Measurements from ENCODE around the gene CCDC33.

The CCDC33 gene

DNA sequence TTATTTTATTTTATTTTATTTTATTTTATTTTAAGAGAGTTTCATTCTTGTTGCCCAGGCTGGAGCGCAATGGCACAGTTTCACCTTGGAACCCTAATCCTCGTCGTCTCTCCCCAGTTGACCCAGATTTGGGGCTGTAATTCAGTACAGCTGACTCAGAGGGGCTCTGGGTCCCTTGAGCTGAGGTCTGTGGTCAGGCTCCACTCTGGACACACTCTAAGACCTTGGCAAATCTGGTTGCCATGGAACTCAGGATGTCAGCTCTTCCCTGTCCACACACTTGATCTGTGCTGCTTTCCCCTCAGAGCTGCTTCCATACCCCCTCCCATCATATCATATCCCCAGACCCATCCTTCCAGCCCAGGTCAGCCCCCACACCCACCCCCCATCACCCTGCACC is 132.0 kb downstream of the CCDC33 start:
- H3K36me3 ChIP-seq (ENCODE audit: control insufficient read depth, insufficient read depth, low read length): no peaks in the 10 kb centered on the region
- H3K4me1 ChIP-seq (ENCODE audit: control insufficient read depth, insufficient read depth, low read length): peaks cover under 1% of the 10 kb centered on the region
- H3K9me3 ChIP-seq (ENCODE audit: control insufficient read depth, insufficient read depth, low read length): no peaks in the 10 kb centered on the region
- H3K4me3 ChIP-seq (ENCODE audit: low read depth, low read length): no peak overlapping the region
- H3K27me3 ChIP-seq (ENCODE audit: control insufficient read depth, insufficient read depth, low read length): peaks cover 6% of the 10 kb centered on the region
- H3K9ac ChIP-seq (ENCODE audit: low read depth, low read length): no peak overlapping the region

- H3K9me3 ChIP-seq (ENCODE audit: control insufficient read depth, insufficient read depth, low read length): no peaks in the 10 kb centered on the region
- H3K4me1 ChIP-seq (ENCODE audit: control insufficient read depth, insufficient read depth, low read length): peaks cover 5% of the 10 kb centered on the region
- no peaks in the 10 kb centered on the region for H3K36me3 ChIP-seq (ENCODE audit: control insufficient read depth, insufficient read depth, low read length)
- no peak overlapping the region for H3K4me3 ChIP-seq (ENCODE audit: low read depth, low read length)
- no peak overlapping the region for H3K9ac ChIP-seq (ENCODE audit: low read depth, low read length)
- peaks cover 6% of the 10 kb centered on the region for H3K27me3 ChIP-seq (ENCODE audit: control insufficient read depth, insufficient read depth, low read length)
These were observed 133.1 kb downstream of the CCDC33 start for GRCh38 chr15:74369084-74369745.

DNA sequence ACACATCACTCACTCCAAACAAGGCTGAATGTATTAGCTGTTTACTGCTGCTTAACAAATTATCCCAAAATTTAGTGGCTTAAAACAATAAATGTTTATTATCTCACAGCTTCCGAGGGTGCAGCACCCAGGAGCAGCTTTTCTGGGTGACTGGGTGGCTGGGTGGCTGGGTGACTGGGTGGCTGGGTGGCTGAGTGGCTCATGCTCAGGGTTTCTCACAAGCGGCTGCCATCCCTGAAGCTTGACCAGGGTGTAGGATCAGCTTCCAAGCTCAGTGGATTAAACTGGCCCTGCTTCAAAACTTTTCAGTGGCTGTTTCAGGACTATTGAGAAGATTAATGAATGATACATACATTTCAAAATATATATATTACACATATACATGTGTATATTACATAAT is 133.6 kb downstream of the CCDC33 start:
- Histone ChIP-seq H3K9me3 (ENCODE audit: control insufficient read depth, insufficient read depth, low read length) (no peaks in the 10 kb centered on the region), H3K36me3 (ENCODE audit: control insufficient read depth, insufficient read depth, low read length) (no peaks in the 10 kb centered on the region), H3K9ac (ENCODE audit: low read depth, low read length) (no peak overlapping the region), H3K4me1 (ENCODE audit: control insufficient read depth, insufficient read depth, low read length) (peaks cover 5% of the 10 kb centered on the region), H3K4me3 (ENCODE audit: low read depth, low read length) (no peak overlapping the region), H3K27me3 (ENCODE audit: control insufficient read depth, insufficient read depth, low read length) (peaks cover 4% of the 10 kb centered on the region)

DNA sequence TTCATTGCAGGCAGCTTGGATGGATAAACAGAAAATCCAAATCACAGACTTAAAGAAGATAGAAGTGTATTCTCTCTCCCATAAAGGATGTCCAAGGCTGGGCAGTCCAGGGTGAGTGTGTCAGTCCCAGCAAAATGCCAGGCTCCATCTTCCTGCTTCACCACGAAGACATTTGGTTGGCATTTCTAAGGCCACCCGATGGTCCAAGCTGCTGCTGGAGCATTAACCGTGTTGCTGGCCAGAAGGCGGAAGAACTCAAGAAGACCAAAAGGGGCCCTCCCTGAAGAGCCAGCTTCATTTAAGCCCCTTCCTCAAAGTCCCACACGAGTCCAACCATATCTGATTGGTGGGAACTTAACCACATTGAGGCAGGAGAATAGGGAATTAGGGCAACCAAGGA is 134.3 kb downstream of the CCDC33 start:
- Histone ChIP-seq H3K4me3 (ENCODE audit: low read depth, low read length) (no peak overlapping the region), H3K4me1 (ENCODE audit: control insufficient read depth, insufficient read depth, low read length) (peaks cover 9% of the 10 kb centered on the region), H3K36me3 (ENCODE audit: control insufficient read depth, insufficient read depth, low read length) (no peaks in the 10 kb centered on the region), H3K27me3 (ENCODE audit: control insufficient read depth, insufficient read depth, low read length) (peaks cover under 1% of the 10 kb centered on the region), H3K9me3 (ENCODE audit: control insufficient read depth, insufficient read depth, low read length) (no peaks in the 10 kb centered on the region), H3K9ac (ENCODE audit: low read depth, low read length) (no peak overlapping the region)

DNA sequence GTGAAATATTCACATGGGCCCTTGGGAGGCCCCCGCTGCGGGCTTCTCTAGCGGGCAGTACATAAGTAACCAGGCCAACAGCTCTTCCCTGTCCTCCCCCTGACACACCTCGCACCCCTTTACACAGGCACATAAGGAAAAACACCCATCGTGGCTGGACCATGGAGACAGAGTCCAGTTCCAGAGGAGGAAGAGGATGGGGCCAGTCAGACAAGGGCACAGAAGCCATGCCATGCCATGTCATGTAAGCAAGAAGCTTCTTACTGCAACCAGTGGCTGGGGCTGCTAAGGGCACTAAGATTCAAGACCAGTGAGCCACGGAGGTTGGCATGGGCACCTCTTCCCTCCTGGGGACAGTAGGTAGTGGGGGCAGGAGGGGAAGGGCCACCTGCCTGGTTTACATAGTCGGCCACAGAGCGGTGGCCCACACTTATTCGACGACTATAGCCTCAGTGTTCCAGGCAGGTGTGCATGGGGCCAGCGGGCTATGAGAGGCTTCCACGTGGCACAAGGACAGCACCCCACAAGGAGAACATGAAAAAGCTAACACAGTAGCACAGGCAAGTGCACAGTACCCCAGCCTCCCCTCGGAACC is 137.0 kb downstream of the CCDC33 start:
- Histone ChIP-seq H3K4me3 (ENCODE audit: low read depth, low read length) (no peak overlapping the region), H3K9ac (ENCODE audit: low read depth, low read length) (no peak overlapping the region)

DNA sequence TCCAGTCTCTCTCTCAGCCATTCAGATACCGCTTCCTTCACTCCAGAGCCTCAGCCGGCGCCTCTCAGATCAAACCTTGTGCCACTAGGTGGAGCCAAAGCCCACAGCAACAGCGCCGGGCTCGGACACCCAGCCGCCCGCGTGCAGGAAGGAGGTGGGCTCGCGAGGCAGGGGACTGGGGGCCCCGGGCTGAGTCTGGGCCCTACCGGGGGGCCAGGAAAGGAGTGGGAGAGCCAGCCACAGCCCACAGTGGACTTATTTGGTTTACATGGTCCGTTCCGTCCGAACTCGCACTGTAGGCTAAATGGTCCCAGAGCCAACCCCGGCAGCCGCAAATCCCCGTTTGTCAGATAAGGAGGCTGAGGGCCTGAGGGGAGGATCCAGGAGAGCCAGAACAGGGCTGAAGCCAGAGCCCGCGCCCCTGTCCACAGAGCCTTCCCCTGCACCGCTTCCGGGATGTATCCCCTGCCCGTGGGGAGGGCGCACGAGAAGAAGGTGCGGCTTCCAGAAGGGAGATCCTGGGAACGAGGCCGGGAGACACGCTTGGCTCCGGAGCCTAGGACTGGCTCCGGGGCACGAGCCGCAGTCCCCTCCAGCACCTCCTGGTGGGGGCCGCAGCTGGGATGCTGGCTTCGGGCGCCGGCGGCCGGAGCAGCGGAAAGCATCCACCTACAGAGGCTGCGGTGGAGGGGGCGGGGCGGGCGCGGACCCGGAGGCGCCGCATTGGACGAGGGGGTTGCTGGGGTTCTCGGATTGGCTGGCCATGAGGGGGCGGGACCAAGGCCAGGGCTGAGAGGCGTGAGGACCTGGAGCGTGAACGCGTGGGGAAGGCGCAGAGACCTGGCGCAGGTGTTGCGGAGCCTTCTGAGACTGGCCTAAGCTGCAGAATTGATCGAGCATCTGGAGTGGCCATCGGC is 137.9 kb downstream of the CCDC33 start:
- no peaks in the 10 kb centered on the region for H3K27me3 ChIP-seq (ENCODE audit: control insufficient read depth, insufficient read depth, low read length)
- H3K9ac ChIP-seq (ENCODE audit: low read depth, low read length): peak overlapping the region; percentile 58
- H3K9me3 ChIP-seq (ENCODE audit: control insufficient read depth, insufficient read depth, low read length): no peaks in the 10 kb centered on the region
- peak overlapping the region; percentile 79 for H3K4me3 ChIP-seq (ENCODE audit: low read depth, low read length)
- H3K4me1 ChIP-seq (ENCODE audit: control insufficient read depth, insufficient read depth, low read length): peaks cover 9% of the 10 kb centered on the region
- no peaks in the 10 kb centered on the region for H3K36me3 ChIP-seq (ENCODE audit: control insufficient read depth, insufficient read depth, low read length)

More for the DNA sequence above, 137.0 kb downstream of the CCDC33 start:
- Histone ChIP-seq H3K9me3 (ENCODE audit: control insufficient read depth, insufficient read depth, low read length) (no peaks in the 10 kb centered on the region), H3K36me3 (ENCODE audit: control insufficient read depth, insufficient read depth, low read length) (no peaks in the 10 kb centered on the region), H3K27me3 (ENCODE audit: control insufficient read depth, insufficient read depth, low read length) (no peaks in the 10 kb centered on the region), H3K4me1 (ENCODE audit: control insufficient read depth, insufficient read depth, low read length) (peaks cover 9% of the 10 kb centered on the region)

DNA sequence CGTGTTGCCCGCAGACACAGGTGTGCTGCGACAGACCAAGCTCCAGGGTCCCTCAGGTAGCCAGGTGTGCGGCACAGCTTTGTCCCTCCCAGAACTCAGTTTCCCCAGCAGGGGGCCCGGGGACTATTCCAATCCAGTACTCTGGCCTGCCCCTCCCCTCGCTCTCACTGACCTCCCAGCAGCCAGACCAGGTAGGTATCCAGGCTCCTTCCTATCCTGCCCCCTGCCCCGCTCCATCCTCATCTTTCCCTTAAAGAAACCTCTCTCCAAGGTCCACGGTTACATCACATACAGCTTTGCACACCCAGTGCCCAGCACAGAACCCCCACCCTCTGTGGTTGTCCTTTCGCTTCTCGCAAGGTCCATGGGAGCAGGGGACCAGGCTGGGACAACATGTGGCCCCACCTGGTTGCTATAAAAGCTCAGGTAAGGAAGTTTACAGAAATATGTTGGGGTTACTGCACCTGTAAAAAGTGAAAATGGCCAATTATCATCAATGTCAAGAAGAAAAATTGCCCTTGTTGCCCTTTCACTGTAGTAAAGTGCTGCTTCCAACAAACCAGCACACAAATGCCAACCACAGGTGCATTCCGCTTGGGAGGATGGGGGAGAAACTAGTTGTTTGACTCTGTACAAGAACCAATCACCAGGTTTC is 138.6 kb downstream of the CCDC33 start:
- H3K36me3 ChIP-seq (ENCODE audit: control insufficient read depth, insufficient read depth, low read length): no peaks in the 10 kb centered on the region
- H3K4me1 ChIP-seq (ENCODE audit: control insufficient read depth, insufficient read depth, low read length): peaks cover 9% of the 10 kb centered on the region
- H3K9ac ChIP-seq (ENCODE audit: low read depth, low read length): no peak overlapping the region
- H3K9me3 ChIP-seq (ENCODE audit: control insufficient read depth, insufficient read depth, low read length): no peaks in the 10 kb centered on the region
- H3K4me3 ChIP-seq (ENCODE audit: low read depth, low read length): peak overlapping the region; percentile 79
- H3K27me3 ChIP-seq (ENCODE audit: control insufficient read depth, insufficient read depth, low read length): no peaks in the 10 kb centered on the region

GRCh38 chr15:74375303-74375693 is 139.2 kb downstream of the CCDC33 start:
- Histone ChIP-seq H3K4me3 (ENCODE audit: low read depth, low read length) (peak overlapping the region; percentile 79), H3K36me3 (ENCODE audit: control insufficient read depth, insufficient read depth, low read length) (no peaks in the 10 kb centered on the region), H3K9me3 (ENCODE audit: control insufficient read depth, insufficient read depth, low read length) (no peaks in the 10 kb centered on the region), H3K27me3 (ENCODE audit: control insufficient read depth, insufficient read depth, low read length) (no peaks in the 10 kb centered on the region), H3K4me1 (ENCODE audit: control insufficient read depth, insufficient read depth, low read length) (peaks cover 9% of the 10 kb centered on the region), H3K9ac (ENCODE audit: low read depth, low read length) (no peak overlapping the region)

GRCh38 chr15:74376226-74376625 is 140.1 kb downstream of the CCDC33 start:
- H3K36me3 ChIP-seq (ENCODE audit: control insufficient read depth, insufficient read depth, low read length): no peaks in the 10 kb centered on the region
- no peak overlapping the region for H3K4me3 ChIP-seq (ENCODE audit: low read depth, low read length)
- peaks cover 9% of the 10 kb centered on the region for H3K4me1 ChIP-seq (ENCODE audit: control insufficient read depth, insufficient read depth, low read length)
- no peaks in the 10 kb centered on the region for H3K9me3 ChIP-seq (ENCODE audit: control insufficient read depth, insufficient read depth, low read length)
- no peaks in the 10 kb centered on the region for H3K27me3 ChIP-seq (ENCODE audit: control insufficient read depth, insufficient read depth, low read length)
- no peak overlapping the region for H3K9ac ChIP-seq (ENCODE audit: low read depth, low read length)

- no peaks in the 10 kb centered on the region for H3K9me3 ChIP-seq (ENCODE audit: control insufficient read depth, insufficient read depth, low read length)
- H3K9ac ChIP-seq (ENCODE audit: low read depth, low read length): no peak overlapping the region
- H3K27me3 ChIP-seq (ENCODE audit: control insufficient read depth, insufficient read depth, low read length): no peaks in the 10 kb centered on the region
- H3K4me1 ChIP-seq (ENCODE audit: control insufficient read depth, insufficient read depth, low read length): peaks cover 9% of the 10 kb centered on the region
- H3K36me3 ChIP-seq (ENCODE audit: control insufficient read depth, insufficient read depth, low read length): no peaks in the 10 kb centered on the region
- H3K4me3 ChIP-seq (ENCODE audit: low read depth, low read length): no peak overlapping the region
These were observed 140.9 kb downstream of the CCDC33 start for GRCh38 chr15:74376825-74377581.

Measured in iPS-15b (cell line).